HG03060 (cell line): ENCODE data around the gene HTR1D.

ENCODE experiments used
- ATAC-seq: cut with Tn5 transposase; IDR thresholded peaks from one replicate; pipeline ENCODE4 v1.9.1; 2021; ENCODE audit warnings: low read depth, moderate number of reproducible peaks; ENCODE audit not compliant: unreplicated experiment

Gene HTR1D

DNA sequence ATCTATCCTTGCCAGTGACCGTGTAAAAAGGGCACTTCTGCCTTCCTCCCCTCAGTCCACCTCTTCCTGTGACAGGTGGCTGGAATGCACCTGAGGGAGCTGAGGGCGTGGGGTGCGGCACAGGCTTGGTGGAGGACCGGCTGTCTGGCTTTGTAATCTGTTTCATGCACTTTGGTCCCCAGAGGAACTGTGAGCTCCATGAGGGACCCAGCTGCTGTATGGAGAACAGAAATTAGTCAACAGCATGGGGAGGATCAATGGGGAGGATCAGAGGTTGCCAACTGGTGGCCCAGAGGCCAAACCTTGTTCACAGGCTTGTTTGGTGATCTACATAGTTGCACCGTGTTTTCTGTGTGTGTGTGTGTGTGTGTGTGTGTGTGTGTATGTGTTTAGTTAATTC lies 29.7 kb downstream of the HTR1D start:
- no peak for ATAC-seq

DNA sequence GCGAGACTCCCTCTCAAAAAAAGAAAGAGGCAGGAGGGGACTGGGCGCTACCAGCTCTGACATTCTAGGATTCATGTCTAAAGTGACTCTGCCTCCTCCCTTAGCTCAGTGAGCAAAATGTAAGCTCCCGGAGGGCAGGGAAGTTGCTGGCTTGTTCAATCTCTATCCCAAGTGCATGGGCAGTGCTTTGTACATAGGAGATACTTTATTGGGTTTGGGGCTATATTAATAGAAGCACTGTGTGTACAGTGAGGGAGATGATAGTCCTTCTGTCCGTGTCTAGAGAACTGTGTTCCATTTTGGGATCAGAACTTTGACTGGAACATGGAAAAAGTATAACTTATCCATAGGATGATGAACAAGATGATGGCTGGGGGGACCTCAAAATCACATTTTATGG lies 31.9 kb downstream of the HTR1D start:
- no peak for ATAC-seq

DNA sequence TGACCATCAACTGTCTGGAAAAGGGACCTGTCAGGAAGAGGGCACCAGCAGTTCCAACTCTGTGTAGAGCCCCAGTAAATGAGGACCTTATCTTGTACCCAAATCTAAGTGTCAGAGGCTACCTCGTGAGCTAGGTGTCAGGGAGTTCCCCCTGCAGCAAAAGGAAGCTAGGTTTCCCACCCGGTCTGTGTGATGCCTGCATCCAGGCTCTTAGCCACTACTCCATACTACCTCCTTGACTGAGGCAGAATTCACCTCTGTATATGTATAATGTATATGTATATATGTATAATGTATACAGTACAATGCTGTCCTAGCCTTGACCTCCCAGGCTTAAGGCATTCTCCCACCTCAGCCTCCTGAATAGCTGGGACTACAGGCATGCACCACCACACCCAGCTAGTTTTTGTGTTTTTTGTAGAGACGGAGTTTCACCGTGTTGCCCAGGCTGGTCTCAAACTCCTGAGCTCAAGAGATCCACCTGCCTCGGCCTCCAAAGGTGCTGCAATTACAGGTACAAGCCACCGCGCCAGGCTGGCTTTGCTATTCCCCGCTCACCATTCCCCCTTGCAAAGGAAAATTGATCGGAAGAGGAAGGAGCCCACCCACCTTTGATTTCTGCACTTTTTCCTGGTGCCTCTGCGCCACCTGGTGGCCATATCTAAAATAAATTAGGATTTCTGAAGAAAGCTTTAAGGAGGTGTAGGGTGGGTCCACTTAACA lies 32.9 kb downstream of the HTR1D start:
- ATAC-seq = no peak

DNA sequence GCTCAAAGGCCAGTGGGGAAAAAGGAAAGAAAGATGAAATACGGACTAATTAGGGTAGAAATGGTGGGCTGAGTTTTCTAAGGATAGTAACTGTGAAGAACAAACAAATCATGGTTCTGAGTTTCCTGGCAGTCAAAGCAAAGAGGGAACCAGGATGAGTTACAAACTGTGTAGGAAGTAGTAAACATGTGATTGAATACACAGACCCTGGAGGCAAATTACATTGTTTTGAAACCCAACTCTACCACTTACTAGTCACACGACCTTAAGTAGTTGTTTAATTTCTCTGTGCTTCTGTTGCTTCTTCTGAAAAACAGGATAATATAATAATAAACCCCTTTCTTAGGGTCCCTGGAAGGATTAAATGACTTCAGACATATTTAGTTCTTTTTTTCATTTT lies 37.4 kb downstream of the HTR1D start:
- no peak for ATAC-seq

DNA sequence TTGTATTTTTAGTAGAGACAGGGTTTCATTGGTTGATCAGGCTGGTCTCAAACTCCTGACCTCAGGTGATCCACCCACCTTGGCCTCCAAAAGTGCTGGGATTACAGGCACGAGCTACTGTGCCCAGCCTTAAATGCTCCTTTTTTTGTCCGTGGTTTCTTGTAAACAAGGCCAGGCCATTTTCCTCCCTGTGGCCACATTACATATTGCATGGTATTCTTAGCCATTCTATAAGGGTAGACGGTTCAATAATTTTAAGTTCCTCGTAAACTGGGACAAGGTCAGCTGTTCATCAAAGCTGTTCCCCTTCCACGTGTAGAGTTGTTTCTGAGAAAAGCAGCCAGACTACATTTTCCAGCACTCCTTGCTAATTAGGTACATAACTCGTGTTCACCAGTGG lies 38.4 kb downstream of the HTR1D start:
- no peak for ATAC-seq

DNA sequence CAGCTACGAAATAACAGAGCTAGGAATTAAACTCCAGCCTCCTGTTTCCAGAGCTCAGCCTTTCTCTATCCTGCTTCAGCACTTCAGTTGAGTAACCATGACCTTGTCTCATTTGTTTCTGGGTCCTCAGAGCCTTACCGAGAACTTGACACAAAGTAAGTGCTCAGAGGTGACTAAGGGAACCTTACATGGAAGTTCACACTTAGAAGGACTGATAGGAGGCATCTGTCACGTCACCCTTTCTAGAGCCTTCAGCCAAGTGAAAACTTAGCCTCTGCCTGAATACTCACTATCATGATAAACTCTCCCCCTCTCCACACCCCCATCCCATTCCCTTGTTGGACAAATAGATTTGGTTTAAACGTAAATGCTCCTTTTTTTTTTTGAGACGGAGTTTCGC lies 38.9 kb downstream of the HTR1D start:
- ATAC-seq = no peak

DNA sequence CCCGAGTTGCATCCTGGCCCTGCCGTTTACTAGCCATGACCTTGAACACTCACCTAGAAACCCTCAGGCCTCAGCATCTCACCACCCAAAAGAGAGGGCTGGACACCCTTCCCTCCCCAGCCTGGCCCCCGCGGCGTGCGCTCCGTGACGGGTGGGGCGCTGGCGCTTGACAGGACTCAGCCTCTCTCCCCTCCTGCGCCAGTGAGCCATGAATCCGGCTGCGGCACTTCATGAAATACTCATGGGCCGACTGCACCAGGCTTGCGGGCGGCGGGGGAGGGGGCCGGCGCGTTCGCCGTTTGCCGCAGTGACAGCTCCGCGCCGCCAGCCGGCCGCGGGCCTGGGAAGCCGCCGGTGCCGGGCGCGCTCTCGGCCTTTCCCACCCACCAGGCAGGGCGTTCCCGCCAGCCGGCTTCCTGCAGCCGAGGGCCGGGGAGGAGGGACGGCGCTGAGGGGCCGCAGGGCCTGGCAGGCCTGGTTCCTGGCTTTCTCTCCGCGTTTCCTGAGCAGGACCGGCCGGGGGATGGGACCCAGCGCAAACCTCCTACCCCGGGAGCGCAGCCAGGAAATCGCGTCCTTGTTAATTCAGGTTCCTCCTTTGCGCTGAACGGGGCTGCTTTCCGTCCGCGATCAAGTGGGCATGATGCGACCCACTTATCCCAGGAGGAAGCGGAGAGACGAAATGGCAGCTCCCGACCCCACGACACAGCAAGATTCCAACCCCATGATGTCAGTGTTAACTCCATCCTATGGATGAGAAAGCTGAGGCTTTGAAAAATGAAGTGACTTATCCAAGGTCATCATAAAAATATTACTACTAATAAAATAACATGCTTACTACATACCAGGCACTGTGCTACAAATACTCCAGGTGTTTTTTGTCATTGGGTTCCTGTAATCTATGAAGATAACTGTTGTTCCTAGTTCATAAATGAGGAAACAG lies 39.6 kb downstream of the HTR1D start:
- ATAC-seq = no peak

DNA sequence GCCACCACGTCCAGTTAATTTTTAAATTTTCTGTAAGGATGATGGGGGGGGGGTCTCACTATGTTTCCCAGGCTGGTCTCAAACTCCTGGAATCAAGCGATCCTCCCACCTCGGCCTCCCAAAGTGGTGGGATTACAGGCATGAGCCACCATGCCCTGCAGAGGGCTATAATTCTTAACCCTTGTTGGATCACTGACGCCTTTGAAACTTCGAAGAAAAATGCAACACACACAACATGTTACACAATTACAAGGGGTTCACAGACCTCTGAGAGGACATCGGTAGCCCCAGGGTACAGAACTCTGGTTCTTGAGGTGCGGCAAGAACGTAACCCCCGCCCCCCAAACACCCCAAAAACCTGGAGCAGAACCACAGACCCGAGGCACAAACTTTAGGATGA lies 40.3 kb downstream of the HTR1D start:
- ATAC-seq = no peak

DNA sequence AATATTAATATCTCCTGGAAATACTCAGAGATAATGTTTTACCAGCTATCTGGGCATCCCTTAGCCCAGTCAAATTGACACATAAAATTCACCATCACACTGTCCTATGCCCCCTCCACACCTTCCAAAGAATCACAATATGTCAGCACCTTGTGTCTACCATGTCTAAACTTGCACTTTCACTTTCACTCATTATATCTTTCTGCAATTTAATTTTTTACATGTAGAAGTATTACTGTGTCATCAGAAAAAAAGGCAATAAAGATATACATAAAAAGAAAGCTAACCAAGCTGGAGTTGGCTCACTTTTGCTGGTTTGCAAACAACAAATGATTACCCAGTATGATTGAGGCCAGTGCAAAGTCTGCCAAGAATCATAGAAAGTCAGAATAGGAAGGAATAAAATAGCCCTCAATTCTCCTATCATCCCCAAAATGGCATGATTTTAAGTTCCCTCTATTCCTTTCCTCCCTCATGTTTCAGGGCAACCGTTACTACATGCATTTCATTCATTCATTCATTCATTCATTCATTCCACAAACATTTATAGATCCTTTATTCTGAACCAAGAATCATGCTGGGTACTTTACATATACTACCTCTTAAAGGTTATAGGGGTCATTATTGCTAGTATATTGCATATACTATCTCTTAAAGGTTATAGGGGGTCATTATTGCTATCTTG lies 42.7 kb downstream of the HTR1D start:
- no peak for ATAC-seq

DNA sequence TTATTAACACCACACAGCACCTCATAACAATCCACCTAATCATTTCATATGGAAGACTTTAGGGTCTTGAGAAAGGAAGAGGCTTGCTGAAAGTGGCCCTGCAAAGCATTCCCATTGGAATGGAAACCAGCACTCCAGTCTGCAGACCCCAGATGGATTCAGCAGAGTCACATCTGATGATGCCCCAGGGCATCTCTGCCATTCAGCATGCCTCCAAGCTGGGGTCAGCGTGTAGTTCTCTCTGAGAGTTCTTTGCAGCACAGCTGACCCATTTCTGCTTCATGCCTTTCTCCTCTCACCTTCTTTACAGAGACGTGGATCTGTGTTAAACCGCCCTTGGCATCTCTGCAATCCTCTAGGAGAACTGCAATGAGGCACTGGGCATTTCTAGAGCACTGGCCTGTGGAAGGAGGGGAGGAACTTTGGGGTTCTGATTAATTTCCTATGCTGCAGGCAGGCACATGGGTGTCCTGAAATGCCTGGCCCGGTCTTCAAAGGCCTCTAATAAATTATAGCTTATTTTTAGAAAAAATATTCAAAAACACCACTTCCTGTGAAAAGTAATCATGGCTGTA lies 46.0 kb downstream of the HTR1D start:
- ATAC-seq = no peak

DNA sequence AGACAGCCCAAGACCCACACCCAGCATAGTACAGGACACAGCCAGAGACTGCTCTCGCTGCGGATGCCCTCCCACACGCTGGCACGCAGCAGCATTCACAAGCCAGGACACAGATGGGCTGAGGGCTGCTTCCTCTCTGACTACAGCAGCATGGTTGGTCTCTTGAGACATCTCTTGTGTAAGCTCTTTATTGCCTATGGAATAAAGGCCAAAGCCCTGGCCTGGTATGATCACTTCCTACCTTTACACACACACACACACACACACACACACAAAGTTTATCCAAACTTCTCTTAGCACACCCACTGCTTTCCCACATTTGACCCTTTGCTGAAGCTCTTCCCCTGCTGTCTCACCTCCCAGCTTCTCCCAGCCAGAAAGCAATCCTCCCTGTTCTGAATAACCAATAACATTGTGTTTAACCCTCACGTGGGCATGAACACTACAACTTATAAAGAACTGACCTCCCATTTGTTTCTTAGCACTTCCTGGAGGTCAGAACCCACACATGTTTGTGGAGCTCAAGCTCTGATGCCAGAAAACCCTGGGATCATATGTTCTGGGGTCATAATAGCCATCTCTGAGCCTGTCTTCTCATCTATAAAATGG lies 47.5 kb downstream of the HTR1D start:
- ATAC-seq = no peak

DNA sequence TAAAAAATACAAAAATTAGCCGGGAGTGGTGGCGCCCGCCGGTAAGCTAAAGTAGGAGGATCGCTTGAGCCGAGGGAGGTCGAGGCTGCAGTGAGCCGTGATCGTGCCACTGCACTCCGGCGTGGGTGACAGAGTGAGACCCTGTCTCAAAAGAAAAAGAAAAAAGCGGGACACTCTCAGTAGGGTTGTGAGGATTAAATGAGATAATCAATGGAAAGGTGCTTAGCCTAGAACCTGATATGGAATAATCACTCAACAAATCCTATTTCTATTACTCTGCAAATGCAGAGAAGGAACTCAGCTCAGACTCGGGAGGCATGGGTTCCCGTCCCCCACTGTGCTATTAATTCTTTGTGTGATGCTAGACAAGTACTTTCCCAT lies 48.1 kb downstream of the HTR1D start:
- ATAC-seq = no peak

DNA sequence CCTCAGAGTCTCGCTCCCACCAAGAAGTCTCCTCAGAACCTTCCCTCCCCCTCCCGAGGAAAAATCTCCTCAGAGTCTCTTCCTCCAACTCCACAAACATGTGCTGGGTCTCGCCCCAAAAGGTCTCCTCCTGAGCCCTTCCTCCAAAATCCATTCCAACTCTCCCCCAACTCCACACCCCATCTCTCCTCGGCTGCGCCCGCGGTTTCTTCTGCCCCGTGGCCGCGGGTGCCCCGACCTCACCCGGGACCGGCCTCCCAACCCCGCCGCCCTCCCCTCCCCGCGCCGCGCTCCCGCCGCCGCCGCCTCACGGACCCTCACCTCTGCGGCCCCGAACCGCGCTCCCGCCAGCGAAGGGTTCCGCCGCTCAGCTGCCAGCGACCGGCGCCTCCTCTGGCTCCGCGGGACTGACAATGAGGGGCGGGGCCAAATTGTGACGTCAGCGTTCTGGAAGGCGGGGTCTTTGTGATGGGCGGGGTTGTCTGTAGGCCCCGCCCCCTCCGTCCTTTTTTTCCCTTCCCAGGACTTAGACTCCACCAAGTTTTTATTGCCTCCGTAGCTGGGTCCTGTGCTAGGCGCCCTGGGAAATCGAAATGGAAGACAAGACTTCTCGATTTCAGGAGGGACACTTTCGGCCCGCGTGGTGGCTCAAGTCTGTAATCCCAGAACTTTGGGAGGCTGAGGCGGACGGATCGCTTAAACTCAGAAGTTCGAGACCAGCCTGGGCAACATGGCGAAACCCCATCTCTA lies 48.7 kb downstream of the HTR1D start, which contains the start of gene LUZP1:
Gene LUZP1, minus strand, starts transcription at position 412 of the 750 bp plus-strand sequence.
- ATAC-seq = no peak

DNA sequence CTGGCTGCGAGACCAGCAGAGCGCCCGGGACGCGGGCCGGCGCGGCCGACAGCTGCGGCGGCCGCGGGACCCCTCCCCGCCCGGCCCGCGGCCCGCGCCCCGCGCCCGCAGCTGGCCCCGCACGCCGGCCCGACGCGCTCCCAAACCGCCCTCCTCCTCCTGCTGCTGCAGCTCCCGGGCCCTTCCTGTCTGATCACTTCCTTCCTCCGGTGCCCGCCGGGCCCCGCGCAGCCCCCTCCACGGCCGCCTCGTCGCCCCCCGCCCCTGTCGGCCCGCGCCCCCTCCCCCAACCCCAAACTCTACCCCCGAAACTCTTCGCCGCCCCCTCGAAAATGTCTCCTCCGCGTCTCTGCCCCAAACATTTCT lies 49.2 kb downstream of the HTR1D start:
- ATAC-seq = no peak

DNA sequence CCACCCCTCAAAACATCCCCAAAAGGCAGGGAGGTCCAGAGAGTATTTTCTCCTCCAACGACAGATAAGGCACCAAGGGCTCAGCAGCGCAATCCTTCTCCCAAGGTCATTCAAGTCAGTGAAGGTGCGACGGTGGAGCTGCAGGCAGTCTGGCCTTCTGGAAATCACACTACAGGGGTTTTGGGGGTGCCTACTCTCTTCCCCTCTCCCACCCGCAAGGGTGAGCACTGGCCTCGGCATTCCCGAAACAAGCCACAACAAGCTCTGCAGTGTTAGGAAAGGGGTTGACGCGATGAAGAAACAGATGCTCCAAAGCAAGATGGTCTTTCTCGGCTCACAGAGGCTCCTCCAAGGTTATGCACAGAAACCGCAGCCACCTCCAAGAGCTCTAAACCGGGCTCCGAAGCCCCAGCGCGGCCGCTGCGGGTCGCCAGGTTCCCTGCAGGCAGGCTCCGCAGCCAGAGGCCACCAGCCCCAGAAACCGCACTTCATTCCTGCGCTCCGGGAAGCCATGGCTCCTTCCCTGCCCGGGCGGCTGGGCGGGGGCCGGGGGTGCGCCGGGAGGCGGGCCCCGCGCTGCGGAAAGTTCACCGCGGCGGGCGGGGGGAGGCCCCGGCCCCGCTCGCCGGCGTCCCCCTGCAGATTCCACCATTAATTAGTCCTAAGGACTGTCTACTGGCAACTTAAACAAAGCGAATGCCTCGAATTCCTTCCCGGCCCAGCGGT lies 49.8 kb downstream of the HTR1D start:
- ATAC-seq = no peak

DNA sequence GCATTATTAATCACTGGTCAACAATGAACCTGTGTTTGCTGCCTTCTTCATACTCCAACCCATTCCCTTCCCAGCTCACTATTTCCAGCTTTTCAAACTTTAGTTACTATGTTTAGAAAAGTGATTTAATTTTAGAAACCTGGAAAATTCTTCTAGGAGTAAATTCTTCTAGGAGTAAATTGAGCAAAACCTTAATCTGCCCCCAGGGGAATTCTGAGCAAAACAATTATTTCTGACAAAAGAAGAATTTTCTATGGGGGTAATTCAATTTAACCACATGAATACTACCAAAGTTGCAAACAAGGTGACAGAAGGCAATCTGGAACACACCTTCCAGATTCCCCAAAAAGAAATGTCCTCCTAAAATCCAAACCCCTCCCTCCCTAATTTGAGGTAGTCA lies 50.4 kb downstream of the HTR1D start:
- no peak for ATAC-seq

DNA sequence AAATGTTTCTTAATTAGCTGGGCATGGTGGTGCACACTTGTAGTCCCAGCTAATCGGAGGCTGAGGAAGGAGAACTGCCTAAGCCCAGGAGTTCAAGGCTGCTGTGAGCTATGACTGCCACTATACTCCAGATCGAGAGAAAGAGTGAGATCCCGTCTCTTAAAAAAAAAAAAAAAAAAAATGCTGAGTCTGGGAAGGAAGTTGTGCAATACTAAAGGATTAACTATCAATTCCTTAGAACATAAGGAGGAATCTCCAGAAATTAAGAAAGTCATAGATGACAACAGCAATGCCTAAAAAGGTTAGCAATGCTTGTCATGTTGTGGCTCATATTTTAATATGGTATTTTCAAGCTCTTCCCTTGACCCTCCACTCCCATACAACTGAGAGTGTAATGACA lies 53.9 kb downstream of the HTR1D start:
- no peak for ATAC-seq

DNA sequence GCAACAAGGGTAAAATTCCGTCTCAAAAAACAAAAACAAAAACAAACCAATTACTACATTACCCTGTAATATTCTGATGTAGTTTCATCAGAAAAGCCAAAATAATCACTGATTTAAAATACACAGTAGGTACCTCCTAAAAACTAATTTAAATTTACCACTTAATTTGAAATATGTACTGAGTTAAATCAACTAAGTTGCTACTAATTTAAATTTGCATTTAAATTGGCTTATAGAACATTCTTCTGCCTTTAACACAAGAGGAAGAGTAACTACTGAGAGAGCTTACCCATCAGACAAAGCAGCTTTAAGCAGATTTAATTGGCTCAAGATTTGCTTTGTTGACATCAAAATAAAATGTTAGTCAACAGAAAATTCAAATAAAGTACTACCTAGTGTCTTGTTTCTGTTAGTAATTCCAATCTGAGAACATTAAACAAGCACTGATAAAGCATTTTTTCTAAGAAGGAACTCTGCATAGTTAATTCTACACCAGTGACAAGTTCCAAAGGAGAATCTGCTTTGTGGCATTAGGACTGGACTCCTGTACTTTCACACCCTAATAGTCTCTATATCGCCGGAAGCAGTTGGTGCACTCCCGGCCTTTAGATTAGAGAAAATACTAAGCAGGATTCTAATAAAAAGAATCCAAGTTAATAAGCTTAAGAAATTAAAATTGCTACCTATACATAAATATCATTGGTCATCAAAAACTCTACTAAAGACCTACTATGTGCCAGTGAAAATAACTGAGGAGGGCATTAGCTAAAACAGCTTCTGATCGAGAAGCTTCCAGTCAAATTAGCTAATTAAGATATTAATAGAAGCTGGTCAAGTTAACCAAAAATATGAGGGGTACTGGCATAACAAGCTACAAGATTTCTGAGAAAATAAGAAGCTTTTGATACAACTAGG lies 57.1 kb downstream of the HTR1D start:
- no peak for ATAC-seq
